RWPE1 (cell line): Measurements from ENCODE around the gene PTRH1.

Source experiments
- CTCF ChIA-PET: fragments of 350-600 bp; sonication (Branson Sonifier 250); formaldehyde crosslinking; extraction: SDS; loops from one replicate; lab custom pipeline; 2021; lab: Yijun Ruan, JAX
- POLR2A ChIA-PET: fragments of 400-600 bp; formaldehyde crosslinking; extraction: SDS; loops from one replicate; lab custom pipeline; 2020; ENCODE audit warnings: antibody characterized with exemption; ENCODE audit not compliant: low non-redundant PET; lab: Yijun Ruan, JAX
- DNase-seq: peaks from one replicate; pipeline ENCODE4 v3.0.0; 2012; ENCODE audit warnings: low spot score
- H3K27ac ChIP-seq: fragments of 450-650 bp; 2 replicates; pipeline ENCODE4 v1.5.1; 2017
- CTCF ChIP-seq: fragments of 450-650 bp; conservative IDR thresholded peaks from 2 replicates; pipeline ENCODE4 v1.5.1; 2017; ENCODE audit warnings: low read depth, mild to moderate bottlenecking

Gene PTRH1

GRCh38 chr9:127682351-127683136 lies 32.9 kb downstream of the PTRH1 start:
- TF ChIP-seq CTCF: no peak
- no peak for DNase-seq
- ChIA-PET CTCF (interaction anchor here (0.6 to 1.1 kb wide), 2 partner anchors 9 to 85 kb away, joined by 3 to 4 read pairs; no protein-coding TSS in a partner anchor), POLR2A (no interaction called here)
- peak overlapping the region; percentile 15 for H3K27ac ChIP-seq

GRCh38 chr9:127680846-127681245 lies 34.6 kb downstream of the PTRH1 start:
- CTCF ChIA-PET: interaction anchor here (0.6 to 1.2 kb wide), 2 partner anchors 30 to 262 kb away, joined by 3 to 4 read pairs; no protein-coding TSS in a partner anchor
- DNase-seq: no peak
- POLR2A ChIA-PET: no interaction called here

GRCh38 chr9:127680226-127680625 lies 35.2 kb downstream of the PTRH1 start:
- H3K27ac ChIP-seq: no peak overlapping the region
- no peak for DNase-seq
- ChIA-PET POLR2A (no interaction called here), CTCF (interaction anchor here (0.6 to 1.5 kb wide), 2 partner anchors 13 to 263 kb away, joined by 3 to 4 read pairs; no protein-coding TSS in a partner anchor)
- no peak for TF ChIP-seq CTCF

More at GRCh38 chr9:127680846-127681245, 34.6 kb downstream of the PTRH1 start:
- no peak overlapping the region for H3K27ac ChIP-seq
- no peak for TF ChIP-seq CTCF

GRCh38 chr9:127679506-127679905 lies 36.0 kb downstream of the PTRH1 start:
- TF ChIP-seq CTCF: no peak
- H3K27ac ChIP-seq: no peak overlapping the region
- ChIA-PET POLR2A (no interaction called here), CTCF (interaction anchor here (1.1 to 1.5 kb wide), 2 partner anchors 14 to 55 kb away, joined by 3 read pairs; partner anchors contain the start of gene TOR2A)
- no peak for DNase-seq

GRCh38 chr9:127676638-127677037 lies 38.8 kb downstream of the PTRH1 start:
- CTCF ChIA-PET: interaction anchor here (0.5 to 1.0 kb wide), 4 partner anchors 8 to 1329 kb away, joined by 3 to 4 read pairs (median 3); no protein-coding TSS in a partner anchor
- POLR2A ChIA-PET: no interaction called here
- no peak for TF ChIP-seq CTCF
- H3K27ac ChIP-seq: 0 out of 2 replicates have a peak overlapping the region, but pooled peaks have one; percentile 4
- DNase-seq: no peak

GRCh38 chr9:127673234-127673633 lies 42.2 kb downstream of the PTRH1 start:
- no peak for DNase-seq
- ChIA-PET POLR2A (no interaction called here), CTCF (no interaction called here)
- no peak for TF ChIP-seq CTCF
- no peak overlapping the region for H3K27ac ChIP-seq
